HepG2 (cell line): ENCODE results near the gene TNNT1. TPM values are rescaled to one million over a fixed set of nuclear protein-coding genes. Genes with fewer than 3 reads are reported as not detected.

Experiments used
- DRAP1 ChIP-seq: IDR thresholded peaks from 2 replicates; pipeline ENCODE4 v1.6.1; 2016; ENCODE audit warnings: missing genetic modification reagents, missing compliant biosample characterization
- HNF4A ChIP-seq: sonication (generic); formaldehyde crosslinking; IDR thresholded peaks from 2 replicates; pipeline ENCODE4 v1.4.0; 2020; ENCODE audit warnings: missing genetic modification reagents
- KMT2A ChIP-seq: sonication (generic); formaldehyde crosslinking; IDR thresholded peaks from 2 replicates; pipeline ENCODE4 v1.4.0; 2020; ENCODE audit warnings: missing genetic modification reagents
- MEIS1 ChIP-seq: sonication (generic); formaldehyde crosslinking; IDR thresholded peaks from 2 replicates; pipeline ENCODE4 v1.9.0; 2021; ENCODE audit warnings: mild to moderate bottlenecking, missing genetic modification reagents, moderate library complexity, borderline replicate concordance
- MIXL1 ChIP-seq: IDR thresholded peaks from 2 replicates; pipeline ENCODE4 v1.6.1; 2016
- MLXIP ChIP-seq: sonication (generic); formaldehyde crosslinking; IDR thresholded peaks from 2 replicates; pipeline ENCODE4 v1.9.0; 2021; ENCODE audit warnings: missing genetic modification reagents, borderline replicate concordance
- MTF1 ChIP-seq: sonication (generic); formaldehyde crosslinking; IDR thresholded peaks from 2 replicates; pipeline ENCODE4 v1.5.0; 2020; ENCODE audit warnings: missing genetic modification reagents
- PHF21A ChIP-seq: sonication (generic); formaldehyde crosslinking; IDR thresholded peaks from 2 replicates; pipeline ENCODE4 v1.5.0; 2020; ENCODE audit warnings: mild to moderate bottlenecking, missing genetic modification reagents
- ZNF414 ChIP-seq: sonication (generic); formaldehyde crosslinking; IDR thresholded peaks from 2 replicates; pipeline ENCODE4 v1.5.0; 2020; ENCODE audit warnings: missing genetic modification reagents
- ZNF546 ChIP-seq: sonication (generic); formaldehyde crosslinking; conservative IDR thresholded peaks from 2 replicates; pipeline ENCODE4 v1.8.1; 2023; ENCODE audit warnings: mild to moderate bottlenecking, missing genetic modification reagents
- ZNF556 ChIP-seq: sonication (generic); formaldehyde crosslinking; IDR thresholded peaks from 2 replicates; pipeline ENCODE4 v1.4.0; 2020; ENCODE audit warnings: mild to moderate bottlenecking, missing genetic modification reagents, borderline replicate concordance
- ZNF737 ChIP-seq: sonication (generic); formaldehyde crosslinking; IDR thresholded peaks from 2 replicates; pipeline ENCODE4 v1.5.0; 2020; ENCODE audit warnings: missing genetic modification reagents, mild to moderate bottlenecking, borderline replicate concordance
- ZNF770 ChIP-seq: sonication (generic); formaldehyde crosslinking; IDR thresholded peaks from 2 replicates; pipeline ENCODE4 v1.5.0; 2020; ENCODE audit warnings: mild to moderate bottlenecking, missing genetic modification reagents
- ZNF772 ChIP-seq: sonication (generic); formaldehyde crosslinking; IDR thresholded peaks from 2 replicates; pipeline ENCODE4 v1.5.0; 2020; ENCODE audit warnings: mild to moderate bottlenecking, missing genetic modification reagents
- polyA plus RNA-seq, 8 experiments: library from polyadenylated mRNA; depleted of rRNA in 3 of 8; stranded (reverse) in 7 of 8; unstranded in 1 of 8; fragments of >200 nt; fragmentation: Illumina TruSeq in 4 of 8; extraction: Trizol in 4 of 8; gene quantifications; 2 replicates each; pipeline versions ENCODE4 v1.2.1 to v1.2.3, GENCODE V29; 2011 to 2016; ENCODE audit warnings: low read depth in 4 of 8, missing spikeins in 1 of 8, mixed read lengths in 1 of 8; ENCODE audit not compliant: insufficient read depth in 1 of 8
- total RNA-seq, 5 experiments: library from RNA; depleted of rRNA; stranded (reverse); fragments of >200 nt; fragmentation: Illumina TruSeq; extraction: Trizol; gene quantifications; 2 replicates each; pipeline ENCODE4 v1.2.3, GENCODE V29; 2016; ENCODE audit warnings: low read depth in 1 of 5
- TF ChIP-seq, protein P1 (sequence below): sonication (generic); formaldehyde crosslinking; IDR thresholded peaks from 2 replicates; pipeline ENCODE4 v1.8.0; 2022; ENCODE audit warnings: mild to moderate bottlenecking, missing genetic modification reagents
- TF ChIP-seq, protein P2 (sequence below): sonication (generic); formaldehyde crosslinking; IDR thresholded peaks from 2 replicates; pipeline ENCODE4 v1.8.0; 2022; ENCODE audit warnings: missing genetic modification reagents, mild to moderate bottlenecking, moderate library complexity, borderline replicate concordance
- TF ChIP-seq, protein P3 (sequence below): sonication (generic); IDR thresholded peaks from 2 replicates; pipeline ENCODE4 v1.6.1; 2016; ENCODE audit warnings: low read depth, borderline replicate concordance

TNNT1 gene
- total and polyA plus RNA-seq, 2 of the 13 experiments (the other 11 are each of a cell fraction or from before 2014, with no cell fraction given) = 1.3 to 2.4 TPM

DNA sequence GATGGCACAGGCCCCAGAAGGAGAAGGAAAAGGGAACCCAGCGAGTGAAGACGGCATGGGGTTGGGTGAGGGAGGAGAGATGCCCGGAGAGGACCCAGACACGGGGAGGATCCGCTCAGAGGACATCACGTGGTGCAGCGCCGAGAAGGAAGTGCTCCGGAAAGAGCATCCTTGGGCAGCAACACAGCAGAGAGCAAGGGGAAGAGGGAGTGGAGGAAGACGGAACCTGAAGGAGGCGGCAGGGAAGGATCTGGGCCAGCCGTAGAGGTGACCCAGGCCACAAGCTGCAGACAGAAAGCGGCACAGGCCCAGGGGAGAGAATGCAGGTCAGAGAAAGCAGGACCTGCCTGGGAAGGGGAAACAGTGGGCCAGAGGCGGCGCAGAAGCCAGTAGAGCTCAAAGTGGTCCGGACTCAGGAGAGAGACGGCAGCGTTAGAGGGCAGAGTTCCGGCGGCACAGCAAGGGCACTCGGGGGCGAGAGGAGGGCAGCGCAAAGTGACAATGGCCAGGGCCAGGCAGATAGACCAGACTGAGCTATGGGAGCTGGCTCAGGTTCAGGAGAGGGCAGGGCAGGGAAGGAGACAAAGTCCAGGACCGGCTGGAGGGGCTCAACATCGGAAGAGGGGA, 32.7 kb downstream of the TNNT1 start (continued):
- TF ChIP-seq ZNF770 (no peak), ZNF546 (no peak), KMT2A (CRISPR knock-in tag) (no peak), MLXIP (CRISPR knock-in tag) (no peak), PHF21A (CRISPR knock-in tag) (no peak), HNF4A (CRISPR knock-in tag) (peak; percentile 53), MIXL1 (CRISPR knock-in tag) (no peak), ZNF772 (CRISPR knock-in tag) (no peak), ZNF737 (no peak), MEIS1 (CRISPR knock-in tag) (peak; percentile 73; the same call in 1 of the 2 replicates), ZNF556 (CRISPR knock-in tag) (peak; percentile 60; the same call in 1 of the 2 replicates), ZNF414 (CRISPR knock-in tag) (0 out of 2 replicates have a peak, but pooled peaks have one; percentile 48), DRAP1 (no peak), MTF1 (no peak)
- TF ChIP-seq, protein P1, sequence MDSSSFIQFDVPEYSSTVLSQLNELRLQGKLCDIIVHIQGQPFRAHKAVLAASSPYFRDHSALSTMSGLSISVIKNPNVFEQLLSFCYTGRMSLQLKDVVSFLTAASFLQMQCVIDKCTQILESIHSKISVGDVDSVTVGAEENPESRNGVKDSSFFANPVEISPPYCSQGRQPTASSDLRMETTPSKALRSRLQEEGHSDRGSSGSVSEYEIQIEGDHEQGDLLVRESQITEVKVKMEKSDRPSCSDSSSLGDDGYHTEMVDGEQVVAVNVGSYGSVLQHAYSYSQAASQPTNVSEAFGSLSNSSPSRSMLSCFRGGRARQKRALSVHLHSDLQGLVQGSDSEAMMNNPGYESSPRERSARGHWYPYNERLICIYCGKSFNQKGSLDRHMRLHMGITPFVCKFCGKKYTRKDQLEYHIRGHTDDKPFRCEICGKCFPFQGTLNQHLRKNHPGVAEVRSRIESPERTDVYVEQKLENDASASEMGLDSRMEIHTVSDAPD (CRISPR knock-in tag) = no peak
- TF ChIP-seq, protein P2, sequence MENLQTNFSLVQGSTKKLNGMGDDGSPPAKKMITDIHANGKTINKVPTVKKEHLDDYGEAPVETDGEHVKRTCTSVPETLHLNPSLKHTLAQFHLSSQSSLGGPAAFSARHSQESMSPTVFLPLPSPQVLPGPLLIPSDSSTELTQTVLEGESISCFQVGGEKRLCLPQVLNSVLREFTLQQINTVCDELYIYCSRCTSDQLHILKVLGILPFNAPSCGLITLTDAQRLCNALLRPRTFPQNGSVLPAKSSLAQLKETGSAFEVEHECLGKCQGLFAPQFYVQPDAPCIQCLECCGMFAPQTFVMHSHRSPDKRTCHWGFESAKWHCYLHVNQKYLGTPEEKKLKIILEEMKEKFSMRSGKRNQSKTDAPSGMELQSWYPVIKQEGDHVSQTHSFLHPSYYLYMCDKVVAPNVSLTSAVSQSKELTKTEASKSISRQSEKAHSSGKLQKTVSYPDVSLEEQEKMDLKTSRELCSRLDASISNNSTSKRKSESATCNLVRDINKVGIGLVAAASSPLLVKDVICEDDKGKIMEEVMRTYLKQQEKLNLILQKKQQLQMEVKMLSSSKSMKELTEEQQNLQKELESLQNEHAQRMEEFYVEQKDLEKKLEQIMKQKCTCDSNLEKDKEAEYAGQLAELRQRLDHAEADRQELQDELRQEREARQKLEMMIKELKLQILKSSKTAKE (CRISPR knock-in tag) = no peak; the same call in 1 of the 2 replicates
- TF ChIP-seq, protein P3, sequence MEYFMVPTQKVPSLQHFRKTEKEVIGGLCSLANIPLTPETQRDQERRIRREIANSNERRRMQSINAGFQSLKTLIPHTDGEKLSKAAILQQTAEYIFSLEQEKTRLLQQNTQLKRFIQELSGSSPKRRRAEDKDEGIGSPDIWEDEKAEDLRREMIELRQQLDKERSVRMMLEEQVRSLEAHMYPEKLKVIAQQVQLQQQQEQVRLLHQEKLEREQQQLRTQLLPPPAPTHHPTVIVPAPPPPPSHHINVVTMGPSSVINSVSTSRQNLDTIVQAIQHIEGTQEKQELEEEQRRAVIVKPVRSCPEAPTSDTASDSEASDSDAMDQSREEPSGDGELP = no peak
